Lung microvascular endothelial cell (primary cell): ENCODE data around the gene CHMP6. TPM values are rescaled to one million over a fixed set of nuclear protein-coding genes. Genes with fewer than 3 reads are reported as not detected.
A peak's percentile ranks its signal among the peaks of the same experiment; 100 is the strongest.
"Not testable (repeated sequence)": the region's sequence is repeated elsewhere in the genome, so short reads cannot be mapped to it uniquely, and the experiment has no call there.

Experiments
- DNase-seq, 2 donors: peaks; one replicate each; pipeline versions ENCODE4 v3.0.0 to v3.0.0-alpha.2; 2010; ENCODE audit warnings: low read depth in 2 of 2
- total RNA-seq: library from RNA; depleted of rRNA; stranded (reverse); fragments of >200 nt; gene quantifications from 2 replicates; pipeline ENCODE4 v1.2.1, GENCODE V29; 2014

The CHMP6 gene
- total RNA-seq, 1 donor from 2014 or later: 14.5 TPM

DNA sequence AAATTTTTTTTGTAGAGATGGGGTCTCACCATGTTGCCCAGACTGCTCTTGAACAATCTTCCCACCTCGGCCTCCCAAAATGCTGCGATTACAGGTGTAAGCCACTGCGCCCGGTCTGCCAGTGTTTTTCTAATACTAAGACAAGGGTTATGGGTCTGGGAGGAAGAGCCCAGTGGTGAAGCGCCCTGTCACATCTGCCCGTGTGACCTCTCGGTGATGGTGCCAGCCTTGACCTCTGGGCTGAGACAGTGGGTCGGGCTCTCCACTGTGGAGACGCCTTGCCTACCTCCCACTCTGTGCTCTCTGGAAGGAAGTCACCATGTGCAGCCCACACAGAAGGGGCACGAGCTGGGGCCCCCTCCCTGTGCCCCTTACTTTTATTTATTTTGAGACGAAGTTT lies 38.2 kb downstream of the CHMP6 start:
- DNase-seq: no peak

DNA sequence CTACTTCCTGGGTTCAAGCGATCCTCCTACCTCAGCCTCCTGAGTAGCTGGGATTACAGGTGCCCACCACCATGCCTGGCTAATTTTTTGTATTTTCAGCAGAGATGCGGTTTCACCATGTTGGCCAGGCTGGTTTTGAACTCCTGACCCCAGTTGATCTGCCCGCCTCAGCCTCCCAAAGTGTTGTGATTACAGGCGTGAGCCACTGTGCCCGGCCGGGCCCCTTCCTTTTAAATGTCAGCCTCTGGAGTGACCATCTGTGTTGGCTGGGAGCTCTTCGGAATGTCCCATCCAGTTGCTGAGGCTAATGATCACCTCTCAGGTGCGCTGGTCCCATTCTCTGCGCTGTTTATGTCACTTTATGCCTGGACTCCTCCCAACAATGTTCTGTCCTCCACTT lies 38.7 kb downstream of the CHMP6 start:
- DNase-seq: not testable (repeated sequence)

DNA sequence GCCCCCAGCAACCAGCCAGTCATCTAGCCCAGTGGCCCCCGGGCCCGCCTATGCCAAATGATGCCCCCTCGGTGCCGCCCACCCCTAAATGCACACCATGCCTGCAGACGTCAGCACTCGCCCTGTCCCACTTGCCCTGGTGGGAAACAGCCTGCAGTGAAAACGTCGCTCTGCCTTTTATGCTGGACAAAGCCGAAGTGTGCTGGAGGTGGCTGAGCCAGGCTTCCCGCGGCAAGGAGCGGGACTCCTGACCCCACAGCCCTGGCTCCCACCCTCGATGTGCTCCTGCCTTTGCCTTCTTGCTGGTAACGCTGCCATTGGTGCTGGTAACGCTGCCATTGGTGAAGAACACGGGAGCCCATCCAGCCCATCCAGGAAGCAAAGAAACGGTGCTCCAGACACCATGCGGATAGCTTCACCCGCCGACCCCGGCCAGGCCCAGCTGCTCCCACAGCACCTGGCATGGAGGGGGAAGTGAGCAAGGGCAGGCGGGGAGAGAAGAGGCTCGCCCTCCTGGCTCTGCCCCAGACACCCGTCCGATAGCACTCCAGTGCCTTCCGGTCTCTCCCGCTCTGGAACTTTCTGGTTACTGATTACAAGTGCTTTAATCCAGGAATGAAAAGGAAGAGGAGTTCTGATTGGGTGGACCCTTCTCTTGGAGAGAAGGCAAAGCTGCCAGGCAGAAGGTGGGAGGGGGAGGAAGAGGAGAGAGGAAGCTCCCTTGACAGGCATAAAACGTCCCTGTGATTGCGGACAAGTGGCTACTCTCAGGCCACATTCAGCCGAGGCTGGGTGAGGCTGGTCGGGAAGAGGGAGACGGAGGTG lies 39.3 kb downstream of the CHMP6 start:
- DNase-seq: peak in 1 of 2 donors; percentile 52

DNA sequence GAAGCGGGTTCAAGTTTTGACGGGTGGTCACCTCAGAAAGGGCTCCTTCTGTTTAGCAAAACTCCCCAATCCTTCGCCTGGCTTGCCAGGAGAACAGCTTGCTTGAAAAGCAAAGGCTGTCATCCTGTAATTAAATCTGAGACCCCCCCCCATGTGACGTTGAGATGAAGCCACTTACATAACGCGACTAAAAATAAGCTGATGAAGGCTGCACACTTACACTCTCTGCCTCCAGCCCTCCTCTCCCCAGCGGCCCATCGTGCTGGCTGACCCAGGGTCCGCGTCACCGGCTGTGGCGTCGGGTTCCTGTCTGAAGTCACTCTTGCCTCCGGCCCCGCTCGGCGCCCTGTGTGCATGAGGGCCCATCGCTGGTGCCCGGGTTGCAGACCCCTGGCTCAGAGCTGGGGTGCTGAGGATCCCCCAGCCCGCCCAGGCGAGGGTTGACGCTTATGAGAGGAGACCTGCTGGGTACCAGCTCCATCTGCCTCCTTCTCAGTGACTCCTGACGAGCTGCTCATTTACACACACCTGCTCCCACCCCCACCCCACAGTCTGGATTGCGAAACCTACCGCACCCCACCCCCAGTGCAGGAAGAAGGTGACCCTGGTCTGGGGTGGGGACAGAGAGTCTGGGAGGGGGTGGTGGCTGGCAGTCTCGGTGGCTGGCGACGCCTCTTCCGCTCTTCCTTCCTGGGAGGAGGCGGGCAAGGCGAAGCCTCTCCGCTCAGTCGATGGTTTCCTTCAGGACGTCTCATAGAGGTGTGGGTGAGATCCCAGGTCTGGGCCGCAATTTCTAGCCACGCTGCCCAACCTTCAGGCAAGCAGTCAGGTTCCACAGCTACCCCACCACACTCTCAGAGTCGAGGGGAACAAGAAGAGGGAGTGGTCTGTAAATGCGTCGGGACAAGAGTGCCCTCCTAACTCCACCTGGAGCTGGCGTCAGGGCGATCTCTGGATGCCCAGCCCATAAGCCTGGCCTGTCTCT lies 40.2 kb downstream of the CHMP6 start:
- DNase-seq: no peak

DNA sequence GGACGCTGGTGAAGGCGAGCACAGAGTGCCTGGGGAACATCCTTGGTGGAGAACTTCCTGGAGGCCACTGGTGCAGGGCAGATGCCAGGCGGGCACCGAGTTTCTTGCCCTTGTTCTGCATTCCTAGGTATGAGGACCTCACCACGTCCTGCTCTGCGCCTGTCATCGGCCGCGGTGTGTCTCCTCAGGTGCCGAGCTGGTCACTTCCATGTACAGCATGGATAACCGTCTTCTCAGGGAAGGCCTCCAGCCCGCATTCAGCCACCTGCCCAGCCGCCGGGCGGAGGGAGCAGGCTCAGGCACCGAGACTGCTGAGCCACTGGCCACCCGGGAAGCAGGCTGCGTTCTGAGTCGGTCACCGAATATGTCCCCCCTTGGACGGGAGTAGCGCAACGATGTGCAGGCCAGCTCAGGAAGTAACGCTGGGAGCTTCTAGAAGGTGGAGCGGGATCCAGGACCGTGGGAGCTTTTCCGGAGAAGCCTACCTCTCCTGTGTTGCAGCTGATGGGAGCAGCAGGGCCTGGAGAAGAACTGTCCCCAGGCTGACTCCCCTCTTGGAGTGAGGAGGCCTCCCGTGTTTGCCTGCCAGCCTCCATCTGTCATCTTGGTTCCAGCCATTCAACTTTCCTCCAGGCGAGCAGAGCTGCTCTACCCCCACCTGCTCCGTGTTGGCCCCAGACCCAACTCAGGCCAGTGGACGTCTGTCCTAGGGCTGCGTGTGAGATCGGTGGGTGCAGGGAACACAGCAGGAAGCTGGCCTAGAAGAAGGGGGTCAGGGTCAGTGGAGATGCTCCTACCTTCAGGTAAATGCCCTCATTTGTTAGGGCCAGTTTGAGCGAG lies 41.2 kb downstream of the CHMP6 start:
- DNase-seq: no peak

DNA sequence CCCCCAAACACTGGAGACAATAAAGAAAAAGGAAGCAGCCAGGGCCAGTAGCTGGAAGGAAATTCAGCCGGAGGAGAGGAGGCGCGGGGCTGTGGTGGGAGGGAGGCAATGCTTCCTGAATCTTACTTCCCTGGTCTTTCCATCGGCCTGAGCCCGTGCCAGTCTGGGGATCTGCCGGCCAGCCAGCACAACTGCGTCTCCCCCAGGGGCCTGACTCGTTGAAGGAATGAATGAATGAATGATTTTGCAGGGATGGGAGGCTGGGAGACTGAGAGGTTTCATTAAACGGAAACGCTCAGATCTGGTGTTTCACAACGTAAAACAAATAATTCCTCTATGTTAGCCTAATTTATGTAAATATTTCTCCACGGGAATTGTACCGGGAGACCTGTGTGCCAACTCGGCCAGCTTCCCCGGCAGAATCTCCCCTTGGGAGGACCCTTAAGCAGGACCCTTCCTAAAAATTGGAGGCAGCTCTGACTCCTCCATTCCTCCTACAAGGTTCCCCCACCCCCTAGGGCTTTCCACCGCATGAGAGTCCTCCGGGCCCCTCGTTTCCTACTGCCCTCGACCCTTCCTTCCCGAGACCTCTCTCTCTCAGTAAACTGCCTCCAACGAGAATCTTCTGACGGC lies 42.0 kb downstream of the CHMP6 start:
- no peak for DNase-seq

DNA sequence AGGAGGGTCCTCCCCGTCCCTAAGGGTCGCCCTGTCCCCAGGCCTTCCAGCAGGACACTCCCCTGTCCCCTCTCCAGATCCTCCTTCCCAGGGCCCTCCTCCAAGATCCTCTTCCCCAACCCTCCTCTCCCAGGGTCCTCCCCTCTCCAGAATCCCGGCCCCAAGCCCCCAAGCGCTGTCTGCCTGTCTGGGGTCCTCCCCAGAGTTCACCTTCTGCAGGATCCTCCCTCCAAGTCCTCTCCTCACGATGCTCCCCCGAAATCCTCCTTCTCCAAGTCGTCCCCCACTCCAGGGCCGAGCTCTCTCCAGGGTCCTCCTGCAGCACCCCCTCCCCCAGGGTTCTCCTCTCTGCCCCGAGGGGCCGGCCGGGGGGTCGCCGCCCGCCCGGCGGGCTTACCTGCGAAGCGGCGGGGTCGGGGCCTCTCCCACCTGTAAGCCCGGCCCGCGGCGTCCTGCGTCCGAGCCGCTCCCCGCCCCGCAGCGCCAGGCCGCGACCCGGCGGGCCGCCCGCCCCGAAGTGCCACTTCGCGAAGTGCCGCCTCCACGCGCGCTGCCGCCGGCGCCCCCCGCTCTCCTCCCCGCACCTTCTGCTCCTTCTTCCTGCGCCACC lies 42.6 kb downstream of the CHMP6 start:
- DNase-seq: no peak

DNA sequence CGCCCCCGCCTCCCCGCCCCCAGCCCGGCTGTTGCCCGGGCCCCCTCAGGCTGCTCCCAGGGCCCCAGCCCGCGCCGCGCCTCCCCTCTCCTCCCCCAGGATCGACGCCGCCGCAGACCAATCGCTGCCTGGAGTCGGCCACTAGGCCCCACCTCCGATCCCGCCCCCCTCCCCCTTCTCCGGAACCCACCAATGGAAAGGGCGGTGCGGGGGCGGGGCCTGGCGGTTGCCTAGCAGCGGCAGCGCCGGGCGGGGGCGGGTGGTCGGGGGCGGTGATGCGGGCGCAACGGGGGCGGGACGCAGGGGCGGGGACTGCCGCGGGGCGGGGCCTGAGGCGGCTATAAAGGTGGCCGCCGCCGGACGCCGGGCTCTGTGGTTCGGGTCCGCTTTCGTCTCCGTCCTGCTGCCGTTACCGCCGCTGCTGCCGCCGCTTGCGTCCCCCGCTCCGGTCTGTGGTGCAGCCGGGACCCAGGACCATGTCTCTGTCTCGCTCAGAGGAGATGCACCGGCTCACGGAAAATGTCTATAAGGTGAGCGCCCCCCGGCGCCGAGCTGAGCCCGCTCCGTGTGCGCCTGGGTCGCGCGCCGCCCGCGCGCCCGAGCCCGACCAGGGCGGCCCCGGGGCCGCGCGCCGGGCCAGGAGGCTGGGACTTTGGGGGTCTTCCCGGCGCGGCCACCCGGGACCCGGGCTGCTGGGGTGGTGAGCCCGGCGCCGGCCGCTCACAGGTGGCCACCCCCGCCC lies 43.3 kb downstream of the CHMP6 start, which contains the start of gene BAIAP2:
TSS of gene BAIAP2 (plus strand) at position 373 of the 742 bp plus-strand sequence. CDS start at position 477, 104 bp downstream.
- peak; percentile 95 to 97 for DNase-seq

DNA sequence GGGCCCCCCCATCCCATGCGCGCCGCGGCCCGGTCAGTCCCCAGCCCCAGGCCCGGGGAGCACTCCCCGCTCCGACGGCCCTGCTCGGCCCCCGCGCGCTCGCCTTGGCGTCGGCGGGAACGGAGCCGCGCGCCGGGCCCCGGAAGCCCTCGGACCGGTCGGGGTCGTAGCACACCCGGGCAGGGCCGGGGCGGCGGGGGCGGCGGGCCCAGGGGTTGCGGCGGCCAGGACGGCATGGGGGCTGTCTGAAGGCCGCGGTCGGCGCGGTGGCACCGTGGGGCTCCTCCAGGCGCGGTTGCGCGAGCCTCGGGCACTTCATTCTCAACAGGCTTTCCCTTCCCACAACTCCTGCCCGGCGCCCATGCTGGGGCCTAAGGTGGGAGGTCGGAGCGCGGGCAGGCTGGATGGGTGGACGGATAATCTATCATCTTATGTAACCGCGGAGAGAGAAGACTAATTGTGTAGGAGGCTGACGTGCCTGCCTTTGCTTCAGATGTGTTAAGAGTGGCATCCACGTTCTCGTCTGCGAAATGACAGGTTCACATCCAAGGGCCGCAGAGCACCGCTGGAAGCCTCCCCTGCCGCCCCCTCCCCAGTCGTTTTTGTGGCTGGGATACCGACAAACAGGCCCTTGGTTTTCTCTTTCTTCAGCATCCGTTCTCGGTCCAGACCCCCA lies 44.0 kb downstream of the CHMP6 start:
- DNase-seq: peak; percentile 32 to 36

DNA sequence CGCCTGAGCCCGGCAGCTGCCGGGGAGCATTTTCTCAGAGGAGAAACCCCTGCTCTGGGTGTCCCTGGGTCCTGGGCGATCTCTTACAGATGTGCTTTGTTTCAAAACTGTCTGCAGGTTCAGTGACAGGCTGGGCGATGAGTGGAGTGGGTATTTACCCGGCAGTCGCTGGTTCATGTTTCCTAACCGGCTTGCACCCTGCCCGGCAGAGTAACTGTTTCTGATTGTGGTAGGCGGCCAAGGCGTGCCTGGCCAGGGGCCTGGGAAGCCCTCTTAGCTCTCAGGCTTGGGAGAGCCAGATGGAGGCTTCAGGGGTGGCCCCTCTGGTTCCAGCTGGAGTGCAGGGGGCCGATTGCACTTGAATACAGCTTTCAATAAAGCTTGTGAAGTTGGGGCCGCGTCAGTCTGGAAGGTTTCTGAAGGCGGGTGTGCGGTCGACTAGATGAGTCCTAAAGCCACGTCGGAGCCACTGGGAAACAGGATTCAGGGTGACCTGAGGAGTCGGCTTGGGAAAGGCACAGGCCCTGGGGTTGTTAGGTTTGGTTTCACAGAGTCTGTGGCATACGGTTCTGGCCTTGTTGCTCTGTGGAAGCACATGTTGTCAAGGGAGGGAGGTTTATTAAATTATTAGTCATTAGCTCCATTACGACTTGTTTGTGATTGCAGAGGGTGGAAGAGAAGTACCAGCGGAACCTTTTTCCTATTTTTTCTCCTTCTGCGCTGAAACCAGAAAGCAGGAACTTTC lies 44.7 kb downstream of the CHMP6 start:
- peak in 1 of 2 donors; percentile 66 for DNase-seq

DNA sequence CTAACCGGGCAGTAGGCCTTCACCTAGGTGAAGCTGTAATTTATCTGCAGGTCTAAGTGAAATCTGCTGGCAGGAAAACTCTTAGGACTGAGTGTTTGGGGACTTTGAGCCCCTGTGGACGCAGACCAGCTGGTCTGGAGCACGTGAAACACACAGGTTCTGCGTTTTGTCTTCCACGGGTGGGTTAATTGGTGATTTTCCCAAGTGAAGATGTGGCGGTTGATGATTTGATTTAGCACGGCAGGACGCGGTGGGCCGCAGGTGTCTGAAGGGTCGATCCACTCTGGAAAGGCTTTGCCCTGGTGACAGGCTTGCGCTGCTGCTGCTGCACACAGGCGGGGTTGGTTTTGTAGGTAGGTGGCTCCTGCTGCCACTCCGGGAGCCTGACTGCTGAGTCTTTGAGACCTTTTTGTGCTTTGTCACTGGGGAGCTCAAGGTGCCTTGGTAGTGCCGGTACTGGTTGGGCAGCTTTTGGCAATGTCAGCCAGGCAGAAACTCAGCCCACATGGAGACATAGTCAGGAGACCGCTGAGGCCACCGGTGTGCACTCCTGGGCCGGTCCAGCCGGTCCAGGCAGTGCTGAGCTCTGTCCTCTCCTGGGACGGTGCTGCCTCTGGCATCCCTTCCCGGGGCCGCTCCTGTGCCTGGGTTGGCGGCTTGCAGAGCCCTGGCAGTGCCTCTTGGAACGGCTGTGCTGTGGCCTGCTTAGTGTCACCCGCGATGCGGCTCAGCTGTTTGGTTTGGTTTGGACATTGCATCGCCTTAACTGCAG lies 45.6 kb downstream of the CHMP6 start:
- peak in 1 of 2 donors; percentile 45 for DNase-seq

DNA sequence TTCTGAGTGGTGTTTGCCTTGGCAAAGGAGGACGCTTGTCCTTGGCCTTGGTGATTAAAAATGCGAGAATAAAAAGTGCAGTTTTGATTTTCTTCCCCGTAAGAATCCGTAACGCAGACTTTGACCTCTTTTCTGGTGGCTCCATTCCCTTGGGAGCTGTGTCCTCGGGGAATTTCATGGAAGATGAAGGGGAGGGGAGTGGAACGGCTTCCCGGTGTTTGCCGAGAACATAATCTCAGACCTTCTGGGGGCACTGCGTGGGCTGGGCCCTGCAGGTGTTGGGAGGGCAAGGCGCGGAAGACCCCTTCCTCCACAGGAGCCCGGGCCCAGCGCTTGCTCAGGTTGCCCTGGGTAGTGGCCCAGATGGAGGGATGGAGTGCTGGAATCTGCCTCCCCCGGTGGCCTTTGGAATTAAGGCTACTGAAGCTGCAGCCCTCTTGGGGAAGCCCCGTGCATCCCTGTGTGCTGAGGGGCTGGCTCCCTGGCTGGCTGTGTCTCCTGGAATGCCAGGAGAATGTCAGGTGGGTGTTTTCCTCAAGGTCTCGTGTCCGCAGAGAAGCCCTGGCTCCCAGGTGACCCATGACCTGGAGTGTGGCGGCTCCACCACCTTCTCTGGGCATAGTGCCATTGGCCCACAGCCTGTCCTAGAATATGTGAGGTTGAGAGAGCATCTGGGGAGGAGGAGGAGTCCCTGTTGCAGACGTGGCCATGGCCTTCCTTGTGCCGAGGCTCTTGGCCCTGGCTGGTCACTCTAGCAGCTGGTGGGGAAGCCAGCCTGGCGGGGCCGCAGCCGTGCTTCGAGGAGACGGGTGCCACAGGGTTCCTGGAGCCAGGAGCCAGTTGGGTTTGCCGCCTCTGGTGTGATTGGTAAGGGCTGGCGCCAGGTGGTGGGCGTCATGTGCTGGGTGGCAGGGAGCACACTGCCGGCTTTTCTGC lies 46.4 kb downstream of the CHMP6 start:
- DNase-seq: no peak

DNA sequence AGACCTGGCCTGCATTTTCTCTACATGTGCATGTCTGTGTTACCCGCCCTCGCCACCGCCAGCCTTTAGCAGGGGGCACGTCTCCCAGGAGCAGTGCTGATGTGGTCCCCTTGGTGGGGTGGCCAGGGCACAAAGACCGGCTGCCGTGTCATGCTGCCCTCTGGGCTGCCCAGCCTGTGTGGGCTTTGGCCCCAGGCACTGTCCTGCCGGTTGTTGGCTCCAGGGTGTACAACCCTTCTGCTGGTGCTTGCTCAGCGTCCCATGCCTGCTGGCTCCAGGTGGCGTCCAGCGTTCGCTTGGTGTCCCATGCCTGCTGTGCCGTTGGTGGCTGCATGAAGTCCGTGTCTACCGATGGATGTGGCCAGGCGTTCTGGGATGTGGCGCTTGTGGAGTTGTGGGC lies 47.5 kb downstream of the CHMP6 start:
- DNase-seq: no peak

DNA sequence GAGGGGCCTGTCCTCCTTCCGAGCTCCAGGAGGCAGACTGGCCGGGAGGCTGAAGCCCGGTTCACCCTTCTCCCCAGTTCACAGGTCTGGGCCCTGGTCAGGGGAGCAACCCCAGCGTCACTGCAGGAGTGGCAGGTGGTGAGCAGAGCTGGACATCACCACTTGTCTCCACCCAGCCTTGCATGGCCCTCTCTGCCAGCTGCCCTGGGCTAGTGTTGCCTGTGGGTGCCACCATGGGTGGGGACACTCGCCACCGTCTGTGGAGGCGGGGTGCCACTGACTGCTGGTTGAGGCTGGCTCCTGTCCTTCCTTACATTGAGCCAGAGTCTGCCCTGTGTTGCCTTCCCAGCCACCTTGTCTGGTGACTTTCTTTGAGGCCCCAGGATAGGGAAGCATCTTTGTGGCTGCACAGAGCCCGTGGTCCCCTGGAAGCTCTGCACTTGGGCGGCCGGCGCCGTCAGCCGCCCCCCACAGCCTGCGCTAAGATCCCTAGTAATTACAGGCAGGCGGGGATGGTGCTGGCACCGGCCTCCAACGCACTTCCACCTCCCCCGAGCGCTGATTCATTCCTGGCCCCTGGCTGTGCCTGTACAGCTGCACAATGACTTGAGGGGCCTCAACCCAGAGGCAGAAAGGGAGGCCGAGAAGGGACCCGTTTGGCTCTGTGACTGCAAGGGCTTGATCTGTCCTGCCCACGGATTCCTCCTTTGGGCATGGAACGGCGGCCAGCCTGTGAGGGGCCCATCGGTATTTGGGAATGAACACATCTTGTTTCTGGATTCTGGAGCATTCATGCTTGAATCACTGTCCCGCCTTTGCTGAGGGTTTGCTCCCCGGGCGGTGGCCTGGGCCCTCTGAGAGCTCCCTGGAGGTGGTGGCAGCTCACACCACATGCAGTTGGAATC lies 48.5 kb downstream of the CHMP6 start:
- DNase-seq: peak; percentile 53 to 61

DNA sequence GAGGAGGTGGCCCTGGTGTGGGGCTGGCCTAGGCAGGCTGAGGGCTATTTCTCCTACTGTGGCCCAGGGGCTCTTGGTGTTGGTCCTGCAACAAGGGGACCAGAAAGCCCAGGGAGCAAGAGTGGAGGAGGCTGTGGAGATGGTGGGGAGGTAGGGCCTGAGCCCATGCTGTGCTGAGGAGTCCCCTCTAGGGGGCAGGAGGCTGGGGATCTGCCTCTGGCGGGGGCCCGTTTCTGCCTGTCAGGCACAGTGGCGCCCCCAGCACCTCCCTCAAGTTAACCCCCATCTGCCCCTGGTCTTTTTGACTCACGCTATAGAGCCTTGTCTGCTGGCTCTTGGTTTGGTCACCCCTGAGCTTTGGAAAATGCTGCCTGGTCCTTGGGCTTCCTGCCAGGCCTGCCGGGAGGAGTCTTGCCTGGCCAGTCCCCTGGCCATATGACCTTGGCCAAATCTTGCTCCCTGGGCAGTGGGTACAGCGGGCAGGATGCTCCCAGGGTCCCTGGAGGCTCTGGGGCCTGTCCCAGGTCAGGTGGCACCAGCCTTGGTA lies 49.2 kb downstream of the CHMP6 start:
- peak in 1 of 2 donors; percentile 40 for DNase-seq
